A673 (cell line): ENCODE measurements around the gene NXPE4.

Experiments used
- CTCF ChIP-seq: fragments of 300-800, 200-600 bp; sonication (generic); conservative IDR thresholded peaks from 2 replicates; pipeline ENCODE4 v1.5.1; 2017; ENCODE audit warnings: low read depth, mild to moderate bottlenecking, antibody characterized with exemption, low read length, moderate library complexity, mixed read lengths
- EZH2 ChIP-seq: fragments of 200-600 bp; sonication (generic); IDR thresholded peaks from 2 replicates; pipeline ENCODE4 v1.6.1; 2017; ENCODE audit warnings: borderline replicate concordance, low read depth, mild to moderate bottlenecking, mixed read lengths, antibody characterized with exemption, low read length; ENCODE audit not compliant: poor library complexity, severe bottlenecking

GRCh38 chr11:114610984-114611944 is 15.7 kb upstream of the NXPE4 start:
- TF ChIP-seq CTCF, result no peak
- no peak for TF ChIP-seq EZH2
